ENCODE data around the gene TMEM182.

DNA sequence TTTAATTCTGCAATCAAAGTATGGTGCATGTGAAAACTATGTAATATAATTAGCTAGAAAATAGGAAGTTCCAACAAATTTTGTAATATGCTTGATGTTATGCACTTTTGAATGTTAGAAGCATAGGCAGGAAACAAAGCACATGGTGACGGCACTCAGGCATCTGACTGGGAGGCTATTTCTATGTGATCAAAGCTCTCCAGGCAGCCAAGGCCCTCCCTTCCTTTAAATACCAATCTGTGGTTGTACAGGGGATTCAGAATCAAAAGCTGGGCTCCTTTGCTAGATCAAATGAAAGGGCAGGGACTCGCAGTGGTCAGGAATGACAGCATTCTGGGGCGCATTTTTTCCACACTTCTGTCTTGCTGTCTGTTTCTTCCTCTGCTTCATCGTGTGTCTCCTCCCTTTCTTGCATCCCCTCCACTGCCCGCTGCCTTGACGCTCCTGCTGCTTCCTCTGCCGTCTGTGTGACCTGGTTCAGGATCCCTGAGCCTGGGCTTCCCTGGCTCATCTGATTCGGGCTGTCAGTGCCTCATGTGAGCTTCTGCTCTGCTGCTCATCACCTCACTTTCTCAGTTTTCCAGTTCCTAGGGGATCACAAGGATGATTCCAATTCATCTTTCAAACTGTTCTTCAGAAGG, 30.9 kb downstream of the TMEM182 start:
- TF ChIP-seq, protein P1, sequence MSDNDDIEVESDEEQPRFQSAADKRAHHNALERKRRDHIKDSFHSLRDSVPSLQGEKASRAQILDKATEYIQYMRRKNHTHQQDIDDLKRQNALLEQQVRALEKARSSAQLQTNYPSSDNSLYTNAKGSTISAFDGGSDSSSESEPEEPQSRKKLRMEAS (IDR thresholded peaks at IDR 0.05): no peak
- TF ChIP-seq EP300 (IDR thresholded peaks at IDR 0.05; ENCODE audit: borderline replicate concordance): no peak
- TF ChIP-seq, protein P2, sequence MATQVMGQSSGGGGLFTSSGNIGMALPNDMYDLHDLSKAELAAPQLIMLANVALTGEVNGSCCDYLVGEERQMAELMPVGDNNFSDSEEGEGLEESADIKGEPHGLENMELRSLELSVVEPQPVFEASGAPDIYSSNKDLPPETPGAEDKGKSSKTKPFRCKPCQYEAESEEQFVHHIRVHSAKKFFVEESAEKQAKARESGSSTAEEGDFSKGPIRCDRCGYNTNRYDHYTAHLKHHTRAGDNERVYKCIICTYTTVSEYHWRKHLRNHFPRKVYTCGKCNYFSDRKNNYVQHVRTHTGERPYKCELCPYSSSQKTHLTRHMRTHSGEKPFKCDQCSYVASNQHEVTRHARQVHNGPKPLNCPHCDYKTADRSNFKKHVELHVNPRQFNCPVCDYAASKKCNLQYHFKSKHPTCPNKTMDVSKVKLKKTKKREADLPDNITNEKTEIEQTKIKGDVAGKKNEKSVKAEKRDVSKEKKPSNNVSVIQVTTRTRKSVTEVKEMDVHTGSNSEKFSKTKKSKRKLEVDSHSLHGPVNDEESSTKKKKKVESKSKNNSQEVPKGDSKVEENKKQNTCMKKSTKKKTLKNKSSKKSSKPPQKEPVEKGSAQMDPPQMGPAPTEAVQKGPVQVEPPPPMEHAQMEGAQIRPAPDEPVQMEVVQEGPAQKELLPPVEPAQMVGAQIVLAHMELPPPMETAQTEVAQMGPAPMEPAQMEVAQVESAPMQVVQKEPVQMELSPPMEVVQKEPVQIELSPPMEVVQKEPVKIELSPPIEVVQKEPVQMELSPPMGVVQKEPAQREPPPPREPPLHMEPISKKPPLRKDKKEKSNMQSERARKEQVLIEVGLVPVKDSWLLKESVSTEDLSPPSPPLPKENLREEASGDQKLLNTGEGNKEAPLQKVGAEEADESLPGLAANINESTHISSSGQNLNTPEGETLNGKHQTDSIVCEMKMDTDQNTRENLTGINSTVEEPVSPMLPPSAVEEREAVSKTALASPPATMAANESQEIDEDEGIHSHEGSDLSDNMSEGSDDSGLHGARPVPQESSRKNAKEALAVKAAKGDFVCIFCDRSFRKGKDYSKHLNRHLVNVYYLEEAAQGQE (IDR thresholded peaks at IDR 0.05; ENCODE audit: low read depth): no peak
- TF ChIP-seq NFIC (IDR thresholded peaks at IDR 0.05): no peak
- no peak for TF ChIP-seq RAD21 (IDR thresholded peaks at IDR 0.05; ENCODE audit: low read depth)
- no peak for TF ChIP-seq CREB1 (IDR thresholded peaks at IDR 0.05; ENCODE audit: low read depth)
- TF ChIP-seq, protein P3, sequence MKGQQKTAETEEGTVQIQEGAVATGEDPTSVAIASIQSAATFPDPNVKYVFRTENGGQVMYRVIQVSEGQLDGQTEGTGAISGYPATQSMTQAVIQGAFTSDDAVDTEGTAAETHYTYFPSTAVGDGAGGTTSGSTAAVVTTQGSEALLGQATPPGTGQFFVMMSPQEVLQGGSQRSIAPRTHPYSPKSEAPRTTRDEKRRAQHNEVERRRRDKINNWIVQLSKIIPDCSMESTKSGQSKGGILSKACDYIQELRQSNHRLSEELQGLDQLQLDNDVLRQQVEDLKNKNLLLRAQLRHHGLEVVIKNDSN (IDR thresholded peaks at IDR 0.05): no peak
- TF ChIP-seq YY1 (IDR thresholded peaks at IDR 0.05; ENCODE audit: low read depth): no peak
- TF ChIP-seq CEBPB (IDR thresholded peaks at IDR 0.05): no peak
- no peak for TF ChIP-seq TAF1 (IDR thresholded peaks at IDR 0.05; ENCODE audit: low read depth)
- no peak for TF ChIP-seq TCF12 (IDR thresholded peaks at IDR 0.05; ENCODE audit: low read depth)
